GM23338 (cell line): Measurements from ENCODE around the gene PLA2G2E. TPM values are rescaled to one million over a fixed set of nuclear protein-coding genes. Genes with fewer than 3 reads are reported as not detected.

Experiments
- ATAC-seq: fragments of 200-7000 bp; cut with Tn5 transposase; 3 replicates; pipeline ENCODE4 v1.9.1; 2020
- DNase-seq: peaks from one replicate; pipeline ENCODE4 v3.0.0-alpha.2; 2015; ENCODE audit warnings: low spot score
- H2AFZ ChIP-seq: fragments of 200-600 bp; sonication (generic); 2 replicates; pipeline ENCODE4 v1.8.0; 2016; ENCODE audit warnings: antibody characterized with exemption, mild to moderate bottlenecking, moderate library complexity
- H3F3A ChIP-seq: fragments of 200-600 bp; sonication (generic); replicated peaks from 2 replicates; pipeline ENCODE4 v1.8.0; 2017; ENCODE audit warnings: antibody characterized with exemption, mixed run types, low read depth
- H3K27ac ChIP-seq: fragments of 200-600 bp; sonication (generic); 2 replicates; pipeline ENCODE4 v1.6.1; 2016; ENCODE audit warnings: low read depth
- H3K27me3 ChIP-seq: fragments of 200-600 bp; sonication (generic); 2 replicates; pipeline ENCODE4 v1.8.0; 2016; ENCODE audit warnings: mild to moderate bottlenecking, mixed run types, moderate library complexity; ENCODE audit not compliant: insufficient read depth
- H3K36me3 ChIP-seq: fragments of 200-600 bp; sonication (generic); 2 replicates; pipeline ENCODE4 v1.8.0; 2016; ENCODE audit warnings: mild to moderate bottlenecking; ENCODE audit not compliant: insufficient read depth
- H3K4me1 ChIP-seq: fragments of 200-600 bp; sonication (generic); 2 replicates; pipeline ENCODE4 v1.8.0; 2016; ENCODE audit warnings: mild to moderate bottlenecking, moderate library complexity; ENCODE audit not compliant: insufficient read depth
- H3K4me2 ChIP-seq: fragments of 200-600 bp; sonication (generic); 2 replicates; pipeline ENCODE4 v1.7.1; 2017; ENCODE audit warnings: mixed run types
- H3K4me3 ChIP-seq: fragments of 200-600 bp; sonication (generic); 2 replicates; pipeline ENCODE4 v1.6.1; 2016; ENCODE audit warnings: mixed run types
- H3K79me2 ChIP-seq: fragments of 200-600 bp; sonication (generic); replicated peaks from 2 replicates; pipeline ENCODE4 v1.8.0; 2017; ENCODE audit warnings: mild to moderate bottlenecking; ENCODE audit not compliant: insufficient read depth
- H3K9me2 ChIP-seq: fragments of 200-600 bp; sonication (generic); 2 replicates; pipeline ENCODE4 v1.8.0; 2017; ENCODE audit not compliant: insufficient read depth
- H4K20me1 ChIP-seq: fragments of 200-600 bp; sonication (generic); replicated peaks from 2 replicates; pipeline ENCODE4 v1.8.0; 2017; ENCODE audit warnings: mild to moderate bottlenecking; ENCODE audit not compliant: insufficient read depth
- H3K27ac Mint-ChIP-seq: 2 replicates; pipeline ENCODE4 v1.8.0; 2020; ENCODE audit warnings: inconsistent platforms, mild to moderate bottlenecking, moderate library complexity, mixed read lengths
- H3K27me3 Mint-ChIP-seq: 3 replicates; pipeline ENCODE4 v1.8.0; 2022; ENCODE audit warnings: low read depth, mild to moderate bottlenecking, moderate library complexity, mixed read lengths, inconsistent platforms; ENCODE audit not compliant: insufficient read depth, poor library complexity
- H3K36me3 Mint-ChIP-seq: 3 replicates; pipeline ENCODE4 v1.8.0; 2021; ENCODE audit warnings: low read depth, mild to moderate bottlenecking, inconsistent platforms, moderate library complexity, mixed read lengths
- H3K4me1 Mint-ChIP-seq: 3 replicates; pipeline ENCODE4 v1.8.0; 2020; ENCODE audit warnings: mild to moderate bottlenecking, inconsistent platforms, mixed read lengths
- H3K4me3 Mint-ChIP-seq: 3 replicates; pipeline ENCODE4 v1.8.0; 2021; ENCODE audit warnings: moderate library complexity, mild to moderate bottlenecking, inconsistent platforms, mixed read lengths
- H3K9me3 Mint-ChIP-seq: 3 replicates; pipeline ENCODE4 v1.8.0; 2020; ENCODE audit warnings: moderate library complexity, mild to moderate bottlenecking, inconsistent platforms, mixed read lengths
- CREB1 ChIP-seq: fragments of 250-450 bp; sonication (Bioruptor Pico); IDR thresholded peaks from 2 replicates; pipeline ENCODE4 v1.5.0; 2020; ENCODE audit warnings: low read depth, mild to moderate bottlenecking, moderate library complexity
- ETS1 ChIP-seq: IDR thresholded peaks from 2 replicates; pipeline ENCODE4 v1.6.1; 2016; ENCODE audit warnings: antibody characterized with exemption
- EZH2 ChIP-seq: fragments of 200-600 bp; sonication (generic); IDR thresholded peaks from one replicate; pipeline ENCODE4 v1.8.0; 2017; ENCODE audit warnings: antibody characterized with exemption, mild to moderate bottlenecking, low read depth; ENCODE audit not compliant: unreplicated experiment
- EZH2phosphoT487 ChIP-seq: fragments of 200-600 bp; sonication (generic); IDR thresholded peaks from one replicate; pipeline ENCODE4 v1.8.1; 2018; ENCODE audit warnings: antibody characterized with exemption; ENCODE audit not compliant: unreplicated experiment
- JUNB ChIP-seq: IDR thresholded peaks from one replicate; pipeline ENCODE4 v1.6.1; 2016; ENCODE audit warnings: antibody characterized with exemption; ENCODE audit not compliant: unreplicated experiment
- NANOG ChIP-seq: IDR thresholded peaks from 2 replicates; pipeline ENCODE4 v1.6.1; 2016; ENCODE audit warnings: antibody characterized with exemption, borderline replicate concordance
- POLR2AphosphoS5 ChIP-seq: IDR thresholded peaks from 2 replicates; pipeline ENCODE4 v1.6.1; 2016; ENCODE audit warnings: antibody characterized with exemption, low read depth
- STAT1 ChIP-seq: IDR thresholded peaks from one replicate; pipeline ENCODE4 v1.6.1; 2016; ENCODE audit warnings: antibody characterized with exemption; ENCODE audit not compliant: unreplicated experiment
- ZNF114 ChIP-seq: fragments of 250-450 bp; sonication (Bioruptor Pico); IDR thresholded peaks from 2 replicates; pipeline ENCODE4 v1.5.0; 2020; ENCODE audit warnings: mild to moderate bottlenecking, moderate library complexity
- ZNF331 ChIP-seq: fragments of 250-450 bp; sonication (Bioruptor Pico); IDR thresholded peaks from 2 replicates; pipeline ENCODE4 v1.5.0; 2020; ENCODE audit warnings: low read depth, mild to moderate bottlenecking, moderate library complexity
- polyA plus RNA-seq: library from polyadenylated mRNA; unstranded; fragments of >200 nt; fragmentation: Nextera tagmentation; extraction: Ambion mirVana; gene quantifications from 2 replicates; pipeline ENCODE4 v1.2.1, GENCODE V29; 2016
- total RNA-seq: library from RNA; depleted of rRNA; stranded (reverse); fragments of >200 nt; shearing (Covaris generic); gene quantifications from 2 replicates; pipeline ENCODE4 v1.2.3, GENCODE V29; 2014
- TF ChIP-seq, protein P1 (sequence below): fragments of 250-450 bp; sonication (Bioruptor Pico); IDR thresholded peaks from 2 replicates; pipeline ENCODE4 v1.5.0; 2020; ENCODE audit warnings: mild to moderate bottlenecking, moderate library complexity
- TF ChIP-seq, protein P2 (sequence below): IDR thresholded peaks from one replicate; pipeline ENCODE4 v1.6.1; 2018; ENCODE audit warnings: antibody characterized with exemption; ENCODE audit not compliant: unreplicated experiment

The PLA2G2E gene
- total and polyA plus RNA-seq, 2 experiments from 2014 or later: not detected

- Histone ChIP-seq H3K36me3 (peaks cover 62% of the 10 kb centered on the region), H3K4me1 (no peaks in the 10 kb centered on the region), H3K27ac (no peak overlapping the region), H4K20me1 (peaks cover 12% of the 10 kb centered on the region; the same call in 1 of the 2 replicates), H3K9me2 (no peaks in the 10 kb centered on the region), H3K4me2 (no peak overlapping the region), H2AFZ (no peak overlapping the region), H3K4me3 (no peak overlapping the region), H3K27me3 (no peaks in the 10 kb centered on the region), H3K79me2 (peaks cover 7% of the 10 kb centered on the region; the same call in 1 of the 2 replicates), H3F3A (no peaks in the 10 kb centered on the region)
- H3K4me3 Mint-ChIP-seq: no peak overlapping the region
- H3K27ac Mint-ChIP-seq: no peak overlapping the region
- H3K27me3 Mint-ChIP-seq: no peaks in the 10 kb centered on the region
- no peak for DNase-seq
- no peaks in the 10 kb centered on the region for H3K9me3 Mint-ChIP-seq
- no peaks in the 10 kb centered on the region for H3K4me1 Mint-ChIP-seq
- no peak for ATAC-seq
- TF ChIP-seq JUNB (no peak), STAT1 (no peak), ETS1 (no peak), ZNF331 (no peak), NANOG (no peak), ZNF114 (CRISPR knock-in tag) (no peak), CREB1 (CRISPR knock-in tag) (no peak), EZH2phosphoT487 (no peak), POLR2AphosphoS5 (no peak), EZH2 (no peak)
- TF ChIP-seq, protein P1, sequence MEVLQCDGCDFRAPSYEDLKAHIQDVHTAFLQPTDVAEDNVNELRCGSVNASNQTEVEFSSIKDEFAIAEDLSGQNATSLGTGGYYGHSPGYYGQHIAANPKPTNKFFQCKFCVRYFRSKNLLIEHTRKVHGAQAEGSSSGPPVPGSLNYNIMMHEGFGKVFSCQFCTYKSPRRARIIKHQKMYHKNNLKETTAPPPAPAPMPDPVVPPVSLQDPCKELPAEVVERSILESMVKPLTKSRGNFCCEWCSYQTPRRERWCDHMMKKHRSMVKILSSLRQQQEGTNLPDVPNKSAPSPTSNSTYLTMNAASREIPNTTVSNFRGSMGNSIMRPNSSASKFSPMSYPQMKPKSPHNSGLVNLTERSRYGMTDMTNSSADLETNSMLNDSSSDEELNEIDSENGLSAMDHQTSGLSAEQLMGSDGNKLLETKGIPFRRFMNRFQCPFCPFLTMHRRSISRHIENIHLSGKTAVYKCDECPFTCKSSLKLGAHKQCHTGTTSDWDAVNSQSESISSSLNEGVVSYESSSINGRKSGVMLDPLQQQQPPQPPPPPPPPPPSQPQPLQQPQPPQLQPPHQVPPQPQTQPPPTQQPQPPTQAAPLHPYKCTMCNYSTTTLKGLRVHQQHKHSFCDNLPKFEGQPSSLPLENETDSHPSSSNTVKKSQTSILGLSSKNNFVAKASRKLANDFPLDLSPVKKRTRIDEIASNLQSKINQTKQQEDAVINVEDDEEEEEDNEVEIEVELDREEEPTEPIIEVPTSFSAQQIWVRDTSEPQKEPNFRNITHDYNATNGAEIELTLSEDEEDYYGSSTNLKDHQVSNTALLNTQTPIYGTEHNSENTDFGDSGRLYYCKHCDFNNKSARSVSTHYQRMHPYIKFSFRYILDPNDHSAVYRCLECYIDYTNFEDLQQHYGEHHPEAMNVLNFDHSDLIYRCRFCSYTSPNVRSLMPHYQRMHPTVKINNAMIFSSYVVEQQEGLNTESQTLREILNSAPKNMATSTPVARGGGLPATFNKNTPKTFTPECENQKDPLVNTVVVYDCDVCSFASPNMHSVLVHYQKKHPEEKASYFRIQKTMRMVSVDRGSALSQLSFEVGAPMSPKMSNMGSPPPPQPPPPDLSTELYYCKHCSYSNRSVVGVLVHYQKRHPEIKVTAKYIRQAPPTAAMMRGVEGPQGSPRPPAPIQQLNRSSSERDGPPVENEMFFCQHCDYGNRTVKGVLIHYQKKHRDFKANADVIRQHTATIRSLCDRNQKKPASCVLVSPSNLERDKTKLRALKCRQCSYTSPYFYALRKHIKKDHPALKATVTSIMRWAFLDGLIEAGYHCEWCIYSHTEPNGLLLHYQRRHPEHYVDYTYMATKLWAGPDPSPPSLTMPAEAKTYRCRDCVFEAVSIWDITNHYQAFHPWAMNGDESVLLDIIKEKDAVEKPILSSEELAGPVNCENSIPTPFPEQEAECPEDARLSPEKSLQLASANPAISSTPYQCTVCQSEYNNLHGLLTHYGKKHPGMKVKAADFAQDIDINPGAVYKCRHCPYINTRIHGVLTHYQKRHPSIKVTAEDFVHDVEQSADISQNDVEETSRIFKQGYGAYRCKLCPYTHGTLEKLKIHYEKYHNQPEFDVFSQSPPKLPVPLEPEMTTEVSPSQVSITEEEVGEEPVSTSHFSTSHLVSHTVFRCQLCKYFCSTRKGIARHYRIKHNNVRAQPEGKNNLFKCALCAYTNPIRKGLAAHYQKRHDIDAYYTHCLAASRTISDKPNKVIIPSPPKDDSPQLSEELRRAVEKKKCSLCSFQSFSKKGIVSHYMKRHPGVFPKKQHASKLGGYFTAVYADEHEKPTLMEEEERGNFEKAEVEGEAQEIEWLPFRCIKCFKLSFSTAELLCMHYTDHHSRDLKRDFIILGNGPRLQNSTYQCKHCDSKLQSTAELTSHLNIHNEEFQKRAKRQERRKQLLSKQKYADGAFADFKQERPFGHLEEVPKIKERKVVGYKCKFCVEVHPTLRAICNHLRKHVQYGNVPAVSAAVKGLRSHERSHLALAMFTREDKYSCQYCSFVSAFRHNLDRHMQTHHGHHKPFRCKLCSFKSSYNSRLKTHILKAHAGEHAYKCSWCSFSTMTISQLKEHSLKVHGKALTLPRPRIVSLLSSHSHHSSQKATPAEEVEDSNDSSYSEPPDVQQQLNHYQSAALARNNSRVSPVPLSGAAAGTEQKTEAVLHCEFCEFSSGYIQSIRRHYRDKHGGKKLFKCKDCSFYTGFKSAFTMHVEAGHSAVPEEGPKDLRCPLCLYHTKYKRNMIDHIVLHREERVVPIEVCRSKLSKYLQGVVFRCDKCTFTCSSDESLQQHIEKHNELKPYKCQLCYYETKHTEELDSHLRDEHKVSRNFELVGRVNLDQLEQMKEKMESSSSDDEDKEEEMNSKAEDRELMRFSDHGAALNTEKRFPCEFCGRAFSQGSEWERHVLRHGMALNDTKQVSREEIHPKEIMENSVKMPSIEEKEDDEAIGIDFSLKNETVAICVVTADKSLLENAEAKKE (CRISPR knock-in tag): no peak
- TF ChIP-seq, protein P2, sequence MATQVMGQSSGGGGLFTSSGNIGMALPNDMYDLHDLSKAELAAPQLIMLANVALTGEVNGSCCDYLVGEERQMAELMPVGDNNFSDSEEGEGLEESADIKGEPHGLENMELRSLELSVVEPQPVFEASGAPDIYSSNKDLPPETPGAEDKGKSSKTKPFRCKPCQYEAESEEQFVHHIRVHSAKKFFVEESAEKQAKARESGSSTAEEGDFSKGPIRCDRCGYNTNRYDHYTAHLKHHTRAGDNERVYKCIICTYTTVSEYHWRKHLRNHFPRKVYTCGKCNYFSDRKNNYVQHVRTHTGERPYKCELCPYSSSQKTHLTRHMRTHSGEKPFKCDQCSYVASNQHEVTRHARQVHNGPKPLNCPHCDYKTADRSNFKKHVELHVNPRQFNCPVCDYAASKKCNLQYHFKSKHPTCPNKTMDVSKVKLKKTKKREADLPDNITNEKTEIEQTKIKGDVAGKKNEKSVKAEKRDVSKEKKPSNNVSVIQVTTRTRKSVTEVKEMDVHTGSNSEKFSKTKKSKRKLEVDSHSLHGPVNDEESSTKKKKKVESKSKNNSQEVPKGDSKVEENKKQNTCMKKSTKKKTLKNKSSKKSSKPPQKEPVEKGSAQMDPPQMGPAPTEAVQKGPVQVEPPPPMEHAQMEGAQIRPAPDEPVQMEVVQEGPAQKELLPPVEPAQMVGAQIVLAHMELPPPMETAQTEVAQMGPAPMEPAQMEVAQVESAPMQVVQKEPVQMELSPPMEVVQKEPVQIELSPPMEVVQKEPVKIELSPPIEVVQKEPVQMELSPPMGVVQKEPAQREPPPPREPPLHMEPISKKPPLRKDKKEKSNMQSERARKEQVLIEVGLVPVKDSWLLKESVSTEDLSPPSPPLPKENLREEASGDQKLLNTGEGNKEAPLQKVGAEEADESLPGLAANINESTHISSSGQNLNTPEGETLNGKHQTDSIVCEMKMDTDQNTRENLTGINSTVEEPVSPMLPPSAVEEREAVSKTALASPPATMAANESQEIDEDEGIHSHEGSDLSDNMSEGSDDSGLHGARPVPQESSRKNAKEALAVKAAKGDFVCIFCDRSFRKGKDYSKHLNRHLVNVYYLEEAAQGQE: no peak
- peaks cover 83% of the 10 kb centered on the region for H3K36me3 Mint-ChIP-seq
Measured at GRCh38 chr1:19903621-19904020, 19.8 kb downstream of the PLA2G2E start.
